ENCODE measurements around the gene OSBPL3. TPM values are rescaled to one million over a fixed set of nuclear protein-coding genes. Genes with fewer than 3 reads are reported as not detected.
A peak's percentile ranks its signal among the peaks of the same experiment; 100 is the strongest.

Gene OSBPL3, protein sequence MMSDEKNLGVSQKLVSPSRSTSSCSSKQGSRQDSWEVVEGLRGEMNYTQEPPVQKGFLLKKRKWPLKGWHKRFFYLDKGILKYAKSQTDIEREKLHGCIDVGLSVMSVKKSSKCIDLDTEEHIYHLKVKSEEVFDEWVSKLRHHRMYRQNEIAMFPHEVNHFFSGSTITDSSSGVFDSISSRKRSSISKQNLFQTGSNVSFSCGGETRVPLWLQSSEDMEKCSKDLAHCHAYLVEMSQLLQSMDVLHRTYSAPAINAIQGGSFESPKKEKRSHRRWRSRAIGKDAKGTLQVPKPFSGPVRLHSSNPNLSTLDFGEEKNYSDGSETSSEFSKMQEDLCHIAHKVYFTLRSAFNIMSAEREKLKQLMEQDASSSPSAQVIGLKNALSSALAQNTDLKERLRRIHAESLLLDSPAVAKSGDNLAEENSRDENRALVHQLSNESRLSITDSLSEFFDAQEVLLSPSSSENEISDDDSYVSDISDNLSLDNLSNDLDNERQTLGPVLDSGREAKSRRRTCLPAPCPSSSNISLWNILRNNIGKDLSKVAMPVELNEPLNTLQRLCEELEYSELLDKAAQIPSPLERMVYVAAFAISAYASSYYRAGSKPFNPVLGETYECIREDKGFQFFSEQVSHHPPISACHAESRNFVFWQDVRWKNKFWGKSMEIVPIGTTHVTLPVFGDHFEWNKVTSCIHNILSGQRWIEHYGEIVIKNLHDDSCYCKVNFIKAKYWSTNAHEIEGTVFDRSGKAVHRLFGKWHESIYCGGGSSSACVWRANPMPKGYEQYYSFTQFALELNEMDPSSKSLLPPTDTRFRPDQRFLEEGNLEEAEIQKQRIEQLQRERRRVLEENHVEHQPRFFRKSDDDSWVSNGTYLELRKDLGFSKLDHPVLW
- 9.2 TPM for total RNA-seq (2013)
- polyA plus RNA-seq: 1 to 10 TPM; 2.6 to 9.2 (median 3.7) TPM
- 3.3 and 3.6 TPM in 2 replicates for polyA minus RNA-seq
- total RNA-seq: 5.0 to 30.0 (median 17.4) reads per million in 11 experiments

DNA sequence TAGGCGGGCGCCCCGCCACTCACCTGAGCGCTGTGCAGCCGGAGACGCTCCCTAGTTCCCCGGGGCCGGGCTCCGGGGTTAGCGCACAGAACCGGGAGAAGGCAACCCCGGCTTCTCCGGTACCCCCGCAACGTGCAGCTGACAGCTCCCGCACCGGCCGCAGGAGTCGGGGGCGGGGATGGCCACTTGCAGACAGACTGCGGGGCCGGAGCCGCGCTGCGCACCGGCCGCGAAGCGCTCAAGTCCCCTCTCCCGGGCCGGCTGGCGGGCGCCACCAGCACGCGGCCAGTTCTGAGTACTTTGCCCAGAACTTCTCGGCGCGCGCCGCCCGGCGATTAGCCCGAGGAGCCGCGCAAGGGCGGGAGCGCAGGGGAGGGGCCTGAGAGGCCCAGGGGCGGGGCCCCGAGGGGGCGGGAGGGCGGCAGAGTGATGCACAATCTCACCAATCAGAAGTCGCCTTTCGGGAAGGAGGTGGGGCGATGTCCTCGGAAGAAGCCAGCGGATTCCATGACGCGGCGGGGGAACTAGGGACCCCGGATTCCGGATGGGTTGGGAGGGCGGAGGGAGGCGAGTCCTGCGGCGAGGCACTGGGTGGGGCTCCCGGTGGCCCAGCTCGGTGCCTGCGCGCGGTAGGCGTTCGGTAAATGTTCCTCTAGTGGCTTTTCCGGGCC is at the start of gene OSBPL3:
TSS of gene OSBPL3 (minus strand) at position 316 of the 671 bp plus-strand sequence. CDS start 87,706 bp downstream, outside the sequence.
- Histone ChIP-seq H3K27me3 (ENCODE audit: control insufficient read depth in 2 of 2, insufficient read depth in 2 of 2, low read length in 2 of 2) (peaks cover 4 to 11% of the 10 kb centered on the region in 2 donors), H4K20me1 (ENCODE audit: insufficient read depth, low read length) (peaks cover 8% of the 10 kb centered on the region), H3K9ac (ENCODE audit: insufficient read depth, low read length, poor library complexity, severe bottlenecking) (peak within 1 kb of the TSS; percentile 83), H3K36me3 (replicated peaks in 1 of 2; ENCODE audit: control insufficient read depth in 1 of 2, insufficient read depth in 2 of 2, low read length in 2 of 2) (no peaks in the 10 kb centered on the region), H3K79me2 (ENCODE audit: insufficient read depth, low read length) (peaks cover 14% of the 10 kb centered on the region), H3K27ac (ENCODE audit: low read depth in 1 of 2, low read length in 2 of 2) (peak within 1 kb of the TSS; percentile 69 to 93), H2AFZ (ENCODE audit: insufficient read depth, low read depth, low read length, poor library complexity, severe bottlenecking) (peak within 1 kb of the TSS; percentile 96), H3K4me1 (ENCODE audit: control insufficient read depth in 1 of 2, insufficient read depth in 2 of 2, low read length in 2 of 2) (peaks cover 34 to 51% of the 10 kb centered on the region in 2 donors), H3K4me3 (replicated peaks in 1 of 3; ENCODE audit: low read depth in 2 of 3, low read length in 3 of 3) (peak within 1 kb of the TSS; percentile 87 to 94 (median 93)), H3K9me3 (replicated peaks in 1 of 2; ENCODE audit: control insufficient read depth in 1 of 2, insufficient read depth in 1 of 2, low read length in 2 of 2) (no peaks in the 10 kb centered on the region), H3K4me2 (replicated peaks; ENCODE audit: extremely low read depth, low read length, poor library complexity, severe bottlenecking) (peak within 1 kb of the TSS; percentile 99)
- peaks cover 46% of the 10 kb centered on the region for H3K4me1 Mint-ChIP-seq
- under 1% methylated on average over 61 of the region's 73 CpGs for WGBS (ENCODE audit: insufficient coverage)
- H3K27ac Mint-ChIP-seq: peak within 1 kb of the TSS; percentile 90 to 97 (median 95)
- TF ChIP-seq, protein P1, sequence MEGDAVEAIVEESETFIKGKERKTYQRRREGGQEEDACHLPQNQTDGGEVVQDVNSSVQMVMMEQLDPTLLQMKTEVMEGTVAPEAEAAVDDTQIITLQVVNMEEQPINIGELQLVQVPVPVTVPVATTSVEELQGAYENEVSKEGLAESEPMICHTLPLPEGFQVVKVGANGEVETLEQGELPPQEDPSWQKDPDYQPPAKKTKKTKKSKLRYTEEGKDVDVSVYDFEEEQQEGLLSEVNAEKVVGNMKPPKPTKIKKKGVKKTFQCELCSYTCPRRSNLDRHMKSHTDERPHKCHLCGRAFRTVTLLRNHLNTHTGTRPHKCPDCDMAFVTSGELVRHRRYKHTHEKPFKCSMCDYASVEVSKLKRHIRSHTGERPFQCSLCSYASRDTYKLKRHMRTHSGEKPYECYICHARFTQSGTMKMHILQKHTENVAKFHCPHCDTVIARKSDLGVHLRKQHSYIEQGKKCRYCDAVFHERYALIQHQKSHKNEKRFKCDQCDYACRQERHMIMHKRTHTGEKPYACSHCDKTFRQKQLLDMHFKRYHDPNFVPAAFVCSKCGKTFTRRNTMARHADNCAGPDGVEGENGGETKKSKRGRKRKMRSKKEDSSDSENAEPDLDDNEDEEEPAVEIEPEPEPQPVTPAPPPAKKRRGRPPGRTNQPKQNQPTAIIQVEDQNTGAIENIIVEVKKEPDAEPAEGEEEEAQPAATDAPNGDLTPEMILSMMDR (IDR thresholded peaks at IDR 0.05): peak; percentile 32
- DNase-seq: peak; percentile 92 to 96 (median 93)
- intact Hi-C loops (cut with micrococcal nuclease): loop anchor here (5.0 to 10.0 kb wide), 3 partner anchors 107 to 158 kb away; no protein-coding TSS in a partner anchor
- peaks cover 0 to 2% (median 0%) of the 10 kb centered on the region in 7 donors for H3K9me3 Mint-ChIP-seq
- H3K27me3 Mint-ChIP-seq (ENCODE audit: low read depth in 3 of 3): peaks cover 14 to 25% (median 14%) of the 10 kb centered on the region in 3 donors
- H3K4me3 Mint-ChIP-seq: peak within 1 kb of the TSS; percentile 98 to 99
- H3K36me3 Mint-ChIP-seq: peaks cover 0 to 13% of the 10 kb centered on the region in 2 donors
